Measurements from ENCODE around the gene ITPKB.

ITPKB gene

GRCh38 chr1:226636847-226637096, 102.3 kb downstream of the ITPKB start:
- in situ Hi-C loops (cut with HindIII; ENCODE audit: low pct_ligation_motif_present, low pct_unique_long_range_greater_than_20kb, low sequenced_read_pairs) = no loop called here
- DNase-seq = no peak

- in situ Hi-C loops (cut with HindIII; ENCODE audit: low pct_ligation_motif_present, low pct_unique_long_range_greater_than_20kb, low sequenced_read_pairs) = no loop called here
- no peak for DNase-seq
Measured at GRCh38 chr1:226635456-226635941, 103.6 kb downstream of the ITPKB start.

GRCh38 chr1:226634611-226635246, 104.4 kb downstream of the ITPKB start:
- no peak for DNase-seq
- in situ Hi-C loops (cut with HindIII; ENCODE audit: low pct_ligation_motif_present, low pct_unique_long_range_greater_than_20kb, low sequenced_read_pairs) = no loop called here

GRCh38 chr1:226634166-226634588, 104.9 kb downstream of the ITPKB start:
- in situ Hi-C loops (cut with HindIII; ENCODE audit: low pct_ligation_motif_present, low pct_unique_long_range_greater_than_20kb, low sequenced_read_pairs) = no loop called here

GRCh38 chr1:226633541-226634165, 105.4 kb downstream of the ITPKB start:
- no peak for DNase-seq
- in situ Hi-C loops (cut with HindIII; ENCODE audit: low pct_ligation_motif_present, low pct_unique_long_range_greater_than_20kb, low sequenced_read_pairs) = no loop called here

More at GRCh38 chr1:226634166-226634588, 104.9 kb downstream of the ITPKB start:
- peak; percentile 64 for DNase-seq

- in situ Hi-C loops (cut with HindIII; ENCODE audit: low pct_ligation_motif_present, low pct_unique_long_range_greater_than_20kb, low sequenced_read_pairs) = no loop called here
- no peak for DNase-seq
Measured at GRCh38 chr1:226632922-226633351, 106.1 kb downstream of the ITPKB start.

GRCh38 chr1:226632169-226632879, 106.8 kb downstream of the ITPKB start:
- in situ Hi-C loops (cut with HindIII; ENCODE audit: low pct_ligation_motif_present, low pct_unique_long_range_greater_than_20kb, low sequenced_read_pairs) = no loop called here
- no peak for DNase-seq

- in situ Hi-C loops (cut with HindIII; ENCODE audit: low pct_ligation_motif_present, low pct_unique_long_range_greater_than_20kb, low sequenced_read_pairs) = no loop called here
- DNase-seq = no peak
Measured at GRCh38 chr1:226631229-226632000, 107.7 kb downstream of the ITPKB start.

GRCh38 chr1:226630592-226630991, 108.5 kb downstream of the ITPKB start:
- in situ Hi-C loops (cut with HindIII; ENCODE audit: low pct_ligation_motif_present, low pct_unique_long_range_greater_than_20kb, low sequenced_read_pairs) = no loop called here
- DNase-seq = no peak

- in situ Hi-C loops (cut with HindIII; ENCODE audit: low pct_ligation_motif_present, low pct_unique_long_range_greater_than_20kb, low sequenced_read_pairs) = no loop called here
Measured at GRCh38 chr1:226629896-226630550, 109.1 kb downstream of the ITPKB start.

GRCh38 chr1:226629210-226629895, 109.7 kb downstream of the ITPKB start:
- in situ Hi-C loops (cut with HindIII; ENCODE audit: low pct_ligation_motif_present, low pct_unique_long_range_greater_than_20kb, low sequenced_read_pairs) = no loop called here
- DNase-seq = no peak

More at GRCh38 chr1:226629896-226630550, 109.1 kb downstream of the ITPKB start:
- DNase-seq = no peak

- DNase-seq = no peak
- in situ Hi-C loops (cut with HindIII; ENCODE audit: low pct_ligation_motif_present, low pct_unique_long_range_greater_than_20kb, low sequenced_read_pairs) = no loop called here
Measured at GRCh38 chr1:226628612-226629155, 110.4 kb downstream of the ITPKB start.

GRCh38 chr1:226627924-226628611, 111.0 kb downstream of the ITPKB start:
- no peak for DNase-seq

GRCh38 chr1:226627050-226627755, 111.9 kb downstream of the ITPKB start:
- in situ Hi-C loops (cut with HindIII; ENCODE audit: low pct_ligation_motif_present, low pct_unique_long_range_greater_than_20kb, low sequenced_read_pairs) = no loop called here
- DNase-seq = no peak

More at GRCh38 chr1:226627924-226628611, 111.0 kb downstream of the ITPKB start:
- in situ Hi-C loops (cut with HindIII; ENCODE audit: low pct_ligation_motif_present, low pct_unique_long_range_greater_than_20kb, low sequenced_read_pairs) = no loop called here

- peak; percentile 60 for DNase-seq
- in situ Hi-C loops (cut with HindIII; ENCODE audit: low pct_ligation_motif_present, low pct_unique_long_range_greater_than_20kb, low sequenced_read_pairs) = no loop called here
Measured at GRCh38 chr1:226626577-226626956, 112.5 kb downstream of the ITPKB start.

- no peak for DNase-seq
- in situ Hi-C loops (cut with HindIII; ENCODE audit: low pct_ligation_motif_present, low pct_unique_long_range_greater_than_20kb, low sequenced_read_pairs) = no loop called here
Measured at GRCh38 chr1:226625832-226626576, 113.1 kb downstream of the ITPKB start.
